Body of pancreas (tissue), 4 donors: Measurements from ENCODE around the gene IL19. TPM values are rescaled to one million over a fixed set of nuclear protein-coding genes. Genes with fewer than 3 reads are reported as not detected.

Experiments used
- ATAC-seq: fragments of 150-250 bp; one replicate; pipeline ENCODE4 v1.9.1; 2016
- DNase-seq, 4 donors: peaks; one replicate each; pipeline ENCODE4 v3.0.0-alpha.2; 2019
- H3K27ac ChIP-seq, 4 donors: fragments of 200-600 bp; sonication (generic); 1 replicate in 3 of 4; 2 replicates in 1 of 4; pipeline versions ENCODE4 v1.5.1 to v1.6.1; 2016 to 2019; ENCODE audit warnings: mild to moderate bottlenecking in 1 of 4, mixed read lengths in 1 of 4, moderate library complexity in 1 of 4
- H3K27me3 ChIP-seq, 2 donors: fragments of 200-600 bp; sonication (generic); one replicate each; pipeline ENCODE4 v1.6.0; 2016; ENCODE audit warnings: mild to moderate bottlenecking in 1 of 2
- H3K36me3 ChIP-seq, 2 donors: fragments of 200-600 bp; sonication (generic); replicated peaks in 1 of 2; 2 replicates each; pipeline ENCODE4 v1.5.1; 2016; ENCODE audit warnings: low read depth in 2 of 2; ENCODE audit not compliant: insufficient read depth in 1 of 2
- H3K4me1 ChIP-seq: fragments of 200-600 bp; sonication (generic); one replicate; pipeline ENCODE4 v1.6.0; 2016
- H3K4me3 ChIP-seq, 2 donors: fragments of 200-600 bp; sonication (generic); 1 replicate in 1 of 2; 2 replicates in 1 of 2; pipeline ENCODE4 v1.5.1; 2016 to 2019
- H3K9me3 ChIP-seq, 3 donors: fragments of 200-600 bp; sonication (generic); 1 replicate in 2 of 3; 2 replicates in 1 of 3; pipeline ENCODE4 v1.5.1; 2016
- CTCF ChIP-seq, 7 experiments: fragments of 450-650 bp in 4 of 7; fragments of 200-600 bp in 3 of 7; sonication (generic) in 3 of 7; IDR thresholded peaks; one replicate each; pipeline ENCODE4 v1.5.1; 2016 to 2019; ENCODE audit warnings: antibody characterized with exemption in 7 of 7
- POLR2A ChIP-seq, 3 donors: fragments of 450-650 bp; IDR thresholded peaks; one replicate each; pipeline ENCODE4 v1.6.1; 2016; ENCODE audit warnings: antibody characterized with exemption in 3 of 3, mild to moderate bottlenecking in 2 of 3
- WGBS, 2 donors: methylation state at CpG; one replicate each; pipeline ENCODE4 v1.1.5; 2017; 5-methylcytosine and 5-hydroxymethylcytosine counted together
- intact Hi-C: fragments of 100-400 bp; cut with DNase I; formaldehyde crosslinking; loops from one replicate; pipeline ENCODE4 v1.15.1; 2023
- total RNA-seq, 2 donors: library from RNA; depleted of rRNA; stranded (reverse); fragments of >200 nt; gene quantifications; one replicate each; pipeline ENCODE4 v1.1.0, GENCODE V29; 2016

Gene IL19
- total RNA-seq, 2 donors from 2014 or later, result not detected

DNA sequence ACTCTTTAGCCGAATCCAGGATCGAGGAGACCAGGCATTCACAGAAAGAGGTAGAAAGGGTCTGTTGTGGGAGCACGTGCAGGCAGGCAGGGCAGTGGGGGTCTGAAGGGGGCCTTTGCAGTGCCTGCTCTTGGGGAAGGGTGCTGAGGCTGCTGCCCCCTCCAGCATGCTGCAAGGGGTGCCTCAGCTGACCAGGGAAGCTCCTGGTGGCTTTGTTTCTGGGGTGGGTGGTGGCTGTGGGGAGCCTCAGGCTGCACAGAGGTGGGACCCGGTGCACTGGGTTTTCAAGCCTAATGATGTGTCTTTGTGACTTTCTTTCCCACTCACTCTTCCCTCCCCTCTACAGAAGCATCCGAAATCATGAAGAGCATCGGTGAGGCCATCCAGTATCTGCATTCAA lies 41.5 kb upstream of the IL19 start:
- DNase-seq (no peak), ATAC-seq (no peak)
- H3K9me3 ChIP-seq, result no peaks in the 10 kb centered on the region
- WGBS, 2 donors, result 94 to 99% methylated on average over 6 of the region's 6 CpGs
- peaks cover 38% of the 10 kb centered on the region for H3K4me1 ChIP-seq
- no peaks in the 10 kb centered on the region for H3K27me3 ChIP-seq
- intact Hi-C loops, result no loop called here
- H3K4me3 ChIP-seq, result no peak overlapping the region
- H3K36me3 ChIP-seq, result peaks cover 6 to 29% of the 10 kb centered on the region in 2 donors
- no peak overlapping the region for H3K27ac ChIP-seq
- TF ChIP-seq CTCF (IDR thresholded peaks at IDR 0.05) (no peak), POLR2A (IDR thresholded peaks at IDR 0.05) (no peak)

- no peak for TF ChIP-seq CTCF (IDR thresholded peaks at IDR 0.05)
- TF ChIP-seq POLR2A (IDR thresholded peaks at IDR 0.05), result no peak
- Histone ChIP-seq H3K36me3 (peaks cover 6 to 29% of the 10 kb centered on the region in 2 donors), H3K9me3 (no peaks in the 10 kb centered on the region), H3K4me3 (no peak overlapping the region), H3K27ac (no peak overlapping the region), H3K4me1 (peaks cover 34% of the 10 kb centered on the region), H3K27me3 (no peaks in the 10 kb centered on the region)
- DNase-seq, result no peak
- WGBS, 2 donors, result 89 to 90% methylated on average over 3 of the region's 3 CpGs
- intact Hi-C loops, result no loop called here
- no peak for ATAC-seq
Observed at GRCh38 chr1:206729507-206729906, 41.1 kb upstream of the IL19 start.

DNA sequence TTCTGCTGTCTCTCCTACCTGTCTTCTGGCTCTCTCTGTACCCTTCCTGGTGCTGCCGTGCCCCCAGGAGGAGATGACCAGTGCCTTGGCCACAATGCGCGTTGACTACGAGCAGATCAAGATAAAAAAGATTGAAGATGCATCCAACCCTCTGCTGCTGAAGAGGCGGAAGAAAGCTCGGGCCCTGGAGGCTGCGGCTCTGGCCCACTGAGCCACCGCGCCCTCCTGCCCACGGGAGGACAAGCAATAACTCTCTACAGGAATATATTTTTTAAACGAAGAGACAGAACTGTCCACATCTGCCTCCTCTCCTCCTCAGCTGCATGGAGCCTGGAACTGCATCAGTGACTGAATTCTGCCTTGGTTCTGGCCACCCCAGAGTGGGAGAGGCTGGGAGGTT lies 38.1 kb upstream of the IL19 start:
- WGBS, 2 donors, result 90 to 93% methylated on average over 11 of the region's 11 CpGs
- H3K9me3 ChIP-seq, result no peaks in the 10 kb centered on the region
- intact Hi-C loops, result loop anchor here (5.0 kb wide), 1 partner anchor 170 kb away; no protein-coding TSS in a partner anchor
- DNase-seq (no peak), ATAC-seq (no peak)
- no peak overlapping the region for H3K27ac ChIP-seq
- no peak overlapping the region for H3K4me3 ChIP-seq
- no peaks in the 10 kb centered on the region for H3K27me3 ChIP-seq
- peaks cover 16% of the 10 kb centered on the region for H3K4me1 ChIP-seq
- peaks cover 6 to 29% of the 10 kb centered on the region in 2 donors for H3K36me3 ChIP-seq
- TF ChIP-seq CTCF (IDR thresholded peaks at IDR 0.05) (no peak), POLR2A (IDR thresholded peaks at IDR 0.05) (no peak)

- 80 to 84% methylated on average over 11 of the region's 11 CpGs for WGBS, 2 donors
- peaks cover 6 to 29% of the 10 kb centered on the region in 2 donors for H3K36me3 ChIP-seq
- intact Hi-C loops, result loop anchor here (5.0 kb wide), 1 partner anchor 169 kb away; no protein-coding TSS in a partner anchor
Observed at GRCh38 chr1:206732992-206733391, 37.6 kb upstream of the IL19 start.

More at GRCh38 chr1:206732992-206733391, 37.6 kb upstream of the IL19 start:
- H3K4me1 ChIP-seq, result peaks cover 18% of the 10 kb centered on the region
- DNase-seq (no peak), ATAC-seq (no peak)
- H3K9me3 ChIP-seq, result no peaks in the 10 kb centered on the region
- H3K27me3 ChIP-seq, result no peaks in the 10 kb centered on the region
- TF ChIP-seq POLR2A (IDR thresholded peaks at IDR 0.05) (no peak), CTCF (IDR thresholded peaks at IDR 0.05) (no peak)
- no peak overlapping the region for H3K27ac ChIP-seq
- H3K4me3 ChIP-seq, result no peak overlapping the region
